Osteocyte (in vitro differentiated cells): ENCODE results near the gene EPB41L2. TPM values are rescaled to one million over a fixed set of nuclear protein-coding genes. Genes with fewer than 3 reads are reported as not detected.
A peak's percentile ranks its signal among the peaks of the same experiment; 100 is the strongest.
"Not testable (repeated sequence)": the region's sequence is repeated elsewhere in the genome, so short reads cannot be mapped to it uniquely, and the experiment has no call there.

Experiments
- DNase-seq: peaks from one replicate; pipeline ENCODE4 v3.0.0; 2021; ENCODE audit warnings: mixed read lengths; ENCODE audit not compliant: unreplicated experiment; ENCODE audit errors: extremely low spot score
- H3K27ac Mint-ChIP-seq: one replicate; pipeline ENCODE4 v1.8.0; 2021; ENCODE audit warnings: mild to moderate bottlenecking, mixed read lengths; ENCODE audit not compliant: unreplicated experiment
- H3K27me3 Mint-ChIP-seq: one replicate; pipeline ENCODE4 v1.8.0; 2021; ENCODE audit warnings: mixed read lengths; ENCODE audit not compliant: unreplicated experiment
- H3K36me3 Mint-ChIP-seq: one replicate; pipeline ENCODE4 v1.8.0; 2021; ENCODE audit warnings: mixed read lengths; ENCODE audit not compliant: unreplicated experiment
- H3K4me1 Mint-ChIP-seq: one replicate; pipeline ENCODE4 v1.8.0; 2021; ENCODE audit warnings: mixed read lengths; ENCODE audit not compliant: unreplicated experiment
- H3K4me3 Mint-ChIP-seq: one replicate; pipeline ENCODE4 v1.8.0; 2021; ENCODE audit warnings: mild to moderate bottlenecking, moderate library complexity, mixed read lengths; ENCODE audit not compliant: unreplicated experiment
- H3K9me3 Mint-ChIP-seq: one replicate; pipeline ENCODE4 v1.8.0; 2021; ENCODE audit warnings: mixed read lengths; ENCODE audit not compliant: unreplicated experiment
- CTCF ChIP-seq: fragments of 200-600 bp; sonication (generic); IDR thresholded peaks from 2 replicates; pipeline ENCODE4 v1.5.0; 2021; ENCODE audit warnings: antibody characterized with exemption, mild to moderate bottlenecking, moderate library complexity
- total RNA-seq: library from RNA; stranded (reverse); gene quantifications from 2 replicates; pipeline ENCODE4 v1.2.1, GENCODE V29; 2021

Gene EPB41L2
- total RNA-seq, 1 donor from 2014 or later, result 65.3 TPM

GRCh38 chr6:131013495-131013894 is 49.5 kb downstream of the EPB41L2 start:
- Mint-ChIP-seq H3K9me3 (no peaks in the 10 kb centered on the region), H3K4me1 (peaks cover 46% of the 10 kb centered on the region), H3K27ac (peak overlapping the region; percentile 82), H3K4me3 (peak overlapping the region; percentile 65), H3K27me3 (no peaks in the 10 kb centered on the region), H3K36me3 (peaks cover 3% of the 10 kb centered on the region)
- no peak for TF ChIP-seq CTCF
- DNase-seq, result no peak

- no peak overlapping the region for H3K27ac Mint-ChIP-seq
- H3K4me3 Mint-ChIP-seq, result no peak overlapping the region
- H3K9me3 Mint-ChIP-seq, result peaks cover 13% of the 10 kb centered on the region
- H3K36me3 Mint-ChIP-seq, result peaks cover 15% of the 10 kb centered on the region
- DNase-seq, result no peak
- H3K27me3 Mint-ChIP-seq, result no peaks in the 10 kb centered on the region
- TF ChIP-seq CTCF, result no peak
- peaks cover 33% of the 10 kb centered on the region for H3K4me1 Mint-ChIP-seq
Observed at GRCh38 chr6:131009790-131010189, 53.3 kb downstream of the EPB41L2 start.

GRCh38 chr6:131008965-131009364 is 54.1 kb downstream of the EPB41L2 start:
- H3K4me3 Mint-ChIP-seq, H3K27ac Mint-ChIP-seq, DNase-seq, H3K27me3 Mint-ChIP-seq: not testable (repeated sequence)
- Mint-ChIP-seq H3K4me1 (peaks cover 28% of the 10 kb centered on the region), H3K9me3 (peaks cover 13% of the 10 kb centered on the region), H3K36me3 (peaks cover 15% of the 10 kb centered on the region)

GRCh38 chr6:131007964-131008363 is 55.1 kb downstream of the EPB41L2 start:
- H3K9me3 Mint-ChIP-seq, result peaks cover 13% of the 10 kb centered on the region
- H3K36me3 Mint-ChIP-seq, result peaks cover 15% of the 10 kb centered on the region
- not testable (repeated sequence) for H3K4me3 Mint-ChIP-seq, DNase-seq, H3K27ac Mint-ChIP-seq, H3K27me3 Mint-ChIP-seq
- H3K4me1 Mint-ChIP-seq, result peaks cover 28% of the 10 kb centered on the region

- no peak for DNase-seq
- Mint-ChIP-seq H3K4me1 (peaks cover 28% of the 10 kb centered on the region), H3K27ac (no peak overlapping the region), H3K27me3 (no peaks in the 10 kb centered on the region), H3K9me3 (peaks cover 13% of the 10 kb centered on the region), H3K36me3 (peaks cover 15% of the 10 kb centered on the region), H3K4me3 (no peak overlapping the region)
- no peak for TF ChIP-seq CTCF
Observed at GRCh38 chr6:131007286-131007685, 55.8 kb downstream of the EPB41L2 start.

- H3K9me3 Mint-ChIP-seq, result peaks cover 13% of the 10 kb centered on the region
- H3K36me3 Mint-ChIP-seq, result peaks cover 15% of the 10 kb centered on the region
- H3K27me3 Mint-ChIP-seq, result no peaks in the 10 kb centered on the region
- no peak for TF ChIP-seq CTCF
- H3K4me1 Mint-ChIP-seq, result peaks cover 36% of the 10 kb centered on the region
- DNase-seq, result no peak
- no peak overlapping the region for H3K27ac Mint-ChIP-seq
- no peak overlapping the region for H3K4me3 Mint-ChIP-seq
Observed at GRCh38 chr6:131005439-131006016, 57.5 kb downstream of the EPB41L2 start.
